Measurements from ENCODE around the gene CFAP251. TPM values are rescaled to one million over a fixed set of nuclear protein-coding genes. Genes with fewer than 3 reads are reported as not detected.

The CFAP251 gene
- total RNA-seq, 1 experiment from 2014 or later, result 0.81 TPM

DNA sequence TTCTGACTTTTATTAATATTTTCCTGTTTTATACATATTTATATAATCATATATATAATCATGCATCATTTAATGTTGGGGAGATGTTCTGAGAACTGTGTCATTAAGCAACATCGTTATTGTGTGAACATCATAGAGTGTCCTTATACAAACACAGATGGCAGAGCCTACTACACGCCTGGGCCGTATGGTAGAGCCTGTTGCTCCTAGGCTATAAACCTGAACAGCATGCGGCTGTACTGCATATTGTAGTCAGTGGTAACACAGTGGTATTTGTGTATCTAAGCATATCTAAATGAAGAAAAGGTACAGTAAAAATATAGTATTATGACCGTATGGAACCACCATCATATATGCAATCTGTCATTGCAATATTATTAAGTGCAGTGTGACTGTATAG is 58.6 kb downstream of the CFAP251 start:
- Histone ChIP-seq H2BK15ac (ENCODE audit: low read depth, low read length) (no peak overlapping the region), H2AK5ac (ENCODE audit: insufficient read length, low read length) (no peak overlapping the region), H3K9me3 (ENCODE audit: control insufficient read depth, low read depth, low read length) (no peaks in the 10 kb centered on the region), H3K23ac (ENCODE audit: insufficient read length, low read depth, low read length) (no peak overlapping the region), H3K18ac (ENCODE audit: insufficient read length, low read depth, low read length) (no peak overlapping the region), H3K79me1 (ENCODE audit: insufficient read depth, low read depth, low read length, poor library complexity, severe bottlenecking) (no peaks in the 10 kb centered on the region), H3K14ac (ENCODE audit: insufficient read depth, low read length) (no peak overlapping the region), H3K27ac (ENCODE audit: insufficient read length, low read depth, low read length) (no peak overlapping the region), H3T11ph (ENCODE audit: low read length) (no peak overlapping the region), H4K91ac (ENCODE audit: insufficient read length, low read depth, low read length) (no peak overlapping the region), H3K79me2 (ENCODE audit: insufficient read depth, low read length) (no peaks in the 10 kb centered on the region), H2AFZ (ENCODE audit: low read length) (no peak overlapping the region), H3K4me2 (ENCODE audit: insufficient read depth, insufficient read length, low read length) (no peak overlapping the region), H3K4ac (ENCODE audit: low read depth, low read length) (no peak overlapping the region), H3K56ac (ENCODE audit: insufficient read length, low read depth, low read length) (no peak overlapping the region), H2BK120ac (ENCODE audit: low read depth, low read length, poor library complexity, severe bottlenecking) (no peak overlapping the region), H2BK12ac (ENCODE audit: insufficient read length, low read depth, low read length) (no peak overlapping the region), H4K5ac (ENCODE audit: insufficient read length, low read depth, low read length) (no peak overlapping the region), H2BK5ac (ENCODE audit: insufficient read length, low read length) (no peak overlapping the region), H3K23me2 (ENCODE audit: insufficient read length, low read depth, low read length, poor library complexity, severe bottlenecking) (no peaks in the 10 kb centered on the region), H4K8ac (replicated peaks; ENCODE audit: insufficient read length, low read depth, low read length) (no peak overlapping the region), H2BK20ac (ENCODE audit: low read depth, low read length, poor library complexity, severe bottlenecking) (no peak overlapping the region), H4K20me1 (ENCODE audit: control insufficient read depth, insufficient read depth, insufficient read length) (no peaks in the 10 kb centered on the region), H3K27me3 (ENCODE audit: insufficient read depth, low read length) (no peaks in the 10 kb centered on the region), H3K9ac (ENCODE audit: extremely low read depth, insufficient read length, low read length) (no peak overlapping the region), H3K4me1 (ENCODE audit: insufficient read depth, low read length) (no peaks in the 10 kb centered on the region; the same call in 1 of the 2 replicates)
- TF ChIP-seq, protein P1, sequence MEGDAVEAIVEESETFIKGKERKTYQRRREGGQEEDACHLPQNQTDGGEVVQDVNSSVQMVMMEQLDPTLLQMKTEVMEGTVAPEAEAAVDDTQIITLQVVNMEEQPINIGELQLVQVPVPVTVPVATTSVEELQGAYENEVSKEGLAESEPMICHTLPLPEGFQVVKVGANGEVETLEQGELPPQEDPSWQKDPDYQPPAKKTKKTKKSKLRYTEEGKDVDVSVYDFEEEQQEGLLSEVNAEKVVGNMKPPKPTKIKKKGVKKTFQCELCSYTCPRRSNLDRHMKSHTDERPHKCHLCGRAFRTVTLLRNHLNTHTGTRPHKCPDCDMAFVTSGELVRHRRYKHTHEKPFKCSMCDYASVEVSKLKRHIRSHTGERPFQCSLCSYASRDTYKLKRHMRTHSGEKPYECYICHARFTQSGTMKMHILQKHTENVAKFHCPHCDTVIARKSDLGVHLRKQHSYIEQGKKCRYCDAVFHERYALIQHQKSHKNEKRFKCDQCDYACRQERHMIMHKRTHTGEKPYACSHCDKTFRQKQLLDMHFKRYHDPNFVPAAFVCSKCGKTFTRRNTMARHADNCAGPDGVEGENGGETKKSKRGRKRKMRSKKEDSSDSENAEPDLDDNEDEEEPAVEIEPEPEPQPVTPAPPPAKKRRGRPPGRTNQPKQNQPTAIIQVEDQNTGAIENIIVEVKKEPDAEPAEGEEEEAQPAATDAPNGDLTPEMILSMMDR (conservative IDR thresholded peaks at IDR 0.05), result no peak
- peaks cover 6 to 17% (median 13%) of the 10 kb centered on the region in 3 experiments; a peak in 6 of 7 replicates for H3K36me3 Mint-ChIP-seq (ENCODE audit: insufficient read depth in 1 of 3, low read depth in 3 of 3)
- peaks cover 10 to 16% of the 10 kb centered on the region in 2 experiments for H3K4me1 Mint-ChIP-seq
- peaks cover 12 to 19% of the 10 kb centered on the region in 2 experiments for H3K9me3 Mint-ChIP-seq
- peaks cover 6% of the 10 kb centered on the region; the same call in 1 of the 2 replicates for H3K27me3 Mint-ChIP-seq (ENCODE audit: low read depth)
- H3K27ac Mint-ChIP-seq, result no peak overlapping the region
- no peak for DNase-seq
- H3K4me3 Mint-ChIP-seq, result no peak overlapping the region
- whole genome bisulfite sequencing (ENCODE audit: extremely low coverage, insufficient read length, low lambda C conversion rate), result no CpG with 5 or more reads among the region's 5 CpGs

Data from H9 (cell line).